Measurements from ENCODE around the gene RSPH1. TPM values are rescaled to one million over a fixed set of nuclear protein-coding genes. Genes with fewer than 3 reads are reported as not detected.

The RSPH1 gene
- total and polyA plus RNA-seq, 2 of the 8 experiments (the other 6 are each of a cell fraction or from before 2014, with no cell fraction given): 0.24 TPM; not detected in 1

DNA sequence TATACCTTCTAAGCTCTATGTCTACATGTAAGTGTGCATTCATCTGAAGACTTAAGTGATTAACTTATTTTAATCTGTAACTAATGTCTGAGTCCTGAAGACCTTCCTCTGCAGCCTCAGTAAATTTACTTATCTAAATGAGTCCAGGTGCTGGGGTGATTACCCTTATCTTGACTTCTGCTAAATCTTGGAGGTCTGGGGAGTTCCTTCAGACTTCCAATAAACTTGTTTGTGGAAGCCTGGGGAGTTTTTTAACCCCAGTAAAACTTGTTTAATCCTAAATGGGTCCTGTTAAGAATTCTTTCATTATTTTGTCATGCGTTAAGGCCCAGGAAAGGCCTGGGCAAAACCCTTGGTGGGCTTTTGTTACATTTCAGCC lies 37.0 kb downstream of the RSPH1 start:
- H2BK120ac ChIP-seq (replicated peaks; ENCODE audit: low read depth, low read length): no peak overlapping the region
- no peak for FAIRE-seq

More for the DNA sequence above, 37.0 kb downstream of the RSPH1 start:
- POLR2A ChIA-PET (ENCODE audit: partially characterized antibody): no interaction called here
- TF ChIP-seq POU5F1 (IDR thresholded peaks at IDR 0.05; ENCODE audit: low read depth, low read length) (no peak), SIX5 (IDR thresholded peaks at IDR 0.05; ENCODE audit: low read depth, low read length) (no peak), SIRT6 (IDR thresholded peaks at IDR 0.05; ENCODE audit: low read length) (no peak), ZNF274 (IDR thresholded peaks at IDR 0.05; ENCODE audit: borderline replicate concordance, extremely low read depth, low read length) (no peak), TEAD4 (IDR thresholded peaks at IDR 0.05; ENCODE audit: low read depth, low read length) (no peak), SP4 (IDR thresholded peaks at IDR 0.05; ENCODE audit: low read length) (no peak), CBX8 (IDR thresholded peaks at IDR 0.05; ENCODE audit: borderline replicate concordance, low read depth, low read length) (no peak), CHD2 (IDR thresholded peaks at IDR 0.05; ENCODE audit: low read length) (no peak)
- Histone ChIP-seq H2AFZ (ENCODE audit: low read length) (no peak overlapping the region), H2BK5ac (ENCODE audit: low read depth, low read length) (no peak overlapping the region), H4K8ac (ENCODE audit: extremely low read depth, insufficient read depth, low read length) (no peak overlapping the region), H3K56ac (replicated peaks; ENCODE audit: insufficient read length, low read depth, low read length) (no peak overlapping the region), H3K27me3 (replicated peaks in 1 of 4; ENCODE audit: control insufficient read depth in 3 of 4, extremely low read depth in 1 of 4, insufficient read depth in 3 of 4, low read length in 3 of 4) (no peaks in the 10 kb centered on the region), H2BK20ac (ENCODE audit: low read length) (no peak overlapping the region), H2BK15ac (ENCODE audit: low read length) (no peak overlapping the region), H3K79me1 (ENCODE audit: low read depth, low read length) (no peaks in the 10 kb centered on the region), H3K4me3 (ENCODE audit: extremely low read depth in 1 of 4, insufficient read depth in 2 of 4, low read depth in 3 of 4, low read length in 4 of 4) (no peak overlapping the region), H3K9me3 (ENCODE audit: insufficient read depth in 2 of 2, low read depth in 1 of 2, low read length in 1 of 2) (peaks cover 2 to 3% of the 10 kb centered on the region in 2 experiments; a peak in 2 of 4 replicates), H3K23me2 (ENCODE audit: low read depth, low read length) (no peaks in the 10 kb centered on the region; the same call in 1 of the 2 replicates), H4K91ac (replicated peaks; ENCODE audit: insufficient read length, low read length) (no peak overlapping the region), H2AK5ac (ENCODE audit: low read depth, low read length) (no peak overlapping the region), H3K79me2 (ENCODE audit: control insufficient read depth in 1 of 2, insufficient read depth in 2 of 2, low read length in 2 of 2) (no peaks in the 10 kb centered on the region), H3K18ac (ENCODE audit: extremely low read depth, low read length) (no peak overlapping the region), H3K9ac (replicated peaks in 1 of 4; ENCODE audit: extremely low read depth in 1 of 4, low read depth in 3 of 4, low read length in 3 of 4) (no peak overlapping the region), H3K36me3 (ENCODE audit: control insufficient read depth in 2 of 4, insufficient read depth in 4 of 4, low read length in 3 of 4) (no peaks in the 10 kb centered on the region), H3K4ac (replicated peaks; ENCODE audit: insufficient read length, low read depth, low read length) (no peak overlapping the region), H3K14ac (ENCODE audit: insufficient read length) (no peak overlapping the region), H3K27ac (ENCODE audit: low read depth, low read length) (no peak overlapping the region), H3K23ac (ENCODE audit: insufficient read length) (no peak overlapping the region), H3K4me1 (replicated peaks in 1 of 4; ENCODE audit: control insufficient read depth in 3 of 4, insufficient read depth in 4 of 4, low read length in 3 of 4) (peaks cover 1 to 11% (median 9%) of the 10 kb centered on the region in 4 experiments; a peak in 5 of 7 replicates), H4K20me1 (replicated peaks in 1 of 2; ENCODE audit: control insufficient read depth in 1 of 2, insufficient read depth in 2 of 2, low read length in 2 of 2) (no peaks in the 10 kb centered on the region), H2BK12ac (ENCODE audit: low read depth, low read length) (no peak overlapping the region), H3K4me2 (ENCODE audit: insufficient read depth in 1 of 2, low read depth in 2 of 2, low read length in 2 of 2) (no peak overlapping the region), H4K5ac (ENCODE audit: insufficient read length, low read depth, low read length) (no peak overlapping the region)
- WGBS, 2 experiments (ENCODE audit: extremely low coverage in 1 of 2, insufficient coverage in 1 of 2, insufficient read length in 1 of 2, insufficient replicate concordance in 2 of 2, low coverage in 1 of 2, low lambda C conversion rate in 2 of 2, missing lambda C conversion rate in 1 of 2): 65% methylated on average over 1 of the region's 1 CpG; no CpG with 5 or more reads in 1 of the 2 experiments
- no peak for DNase-seq (ENCODE audit: low read depth in 1 of 2, low spot score in 2 of 2)
- CTCF ChIA-PET (ENCODE audit: partially characterized antibody): interaction anchor here (1.3 kb wide), 1 partner anchor 341 kb away, joined by 3 read pairs; no protein-coding TSS in a partner anchor

Data from H1 (cell line).